Activated CD4-positive, alpha-beta T cell treated with anti-CD3 and anti-CD28 coated beads, Interleukin-2, amount 50 U/mL, for 24 hours (primary cell): ENCODE results near the gene FCER2.
"Not testable (repeated sequence)": the region's sequence is repeated elsewhere in the genome, so short reads cannot be mapped to it uniquely, and the experiment has no call there.

Experiments
- DNase-seq, 2 donors: peaks; one replicate each; pipeline ENCODE4 v3.0.0-alpha.2; 2020; ENCODE audit warnings: low read depth in 1 of 2, low spot score in 1 of 2

FCER2 gene

DNA sequence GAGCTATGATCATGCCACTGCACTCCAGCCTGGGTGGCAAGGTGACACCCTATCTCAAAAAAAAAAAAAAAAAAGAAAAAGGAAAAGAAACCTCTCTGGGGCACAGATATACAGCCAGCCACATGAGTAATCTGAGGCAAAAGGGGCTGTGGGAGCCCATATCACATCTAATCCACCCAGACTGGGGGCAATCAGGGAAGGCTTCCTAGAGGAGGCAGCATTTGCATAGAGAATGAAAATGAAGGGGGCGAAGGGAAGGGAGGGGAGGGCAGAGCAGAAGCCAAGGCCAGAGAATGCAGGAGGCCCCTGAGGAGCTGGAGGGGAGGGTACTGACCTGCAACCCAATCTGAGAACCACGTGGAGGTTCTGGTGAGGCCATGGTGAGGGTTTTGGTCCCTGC lies 51.8 kb downstream of the FCER2 start:
- DNase-seq, result no peak

DNA sequence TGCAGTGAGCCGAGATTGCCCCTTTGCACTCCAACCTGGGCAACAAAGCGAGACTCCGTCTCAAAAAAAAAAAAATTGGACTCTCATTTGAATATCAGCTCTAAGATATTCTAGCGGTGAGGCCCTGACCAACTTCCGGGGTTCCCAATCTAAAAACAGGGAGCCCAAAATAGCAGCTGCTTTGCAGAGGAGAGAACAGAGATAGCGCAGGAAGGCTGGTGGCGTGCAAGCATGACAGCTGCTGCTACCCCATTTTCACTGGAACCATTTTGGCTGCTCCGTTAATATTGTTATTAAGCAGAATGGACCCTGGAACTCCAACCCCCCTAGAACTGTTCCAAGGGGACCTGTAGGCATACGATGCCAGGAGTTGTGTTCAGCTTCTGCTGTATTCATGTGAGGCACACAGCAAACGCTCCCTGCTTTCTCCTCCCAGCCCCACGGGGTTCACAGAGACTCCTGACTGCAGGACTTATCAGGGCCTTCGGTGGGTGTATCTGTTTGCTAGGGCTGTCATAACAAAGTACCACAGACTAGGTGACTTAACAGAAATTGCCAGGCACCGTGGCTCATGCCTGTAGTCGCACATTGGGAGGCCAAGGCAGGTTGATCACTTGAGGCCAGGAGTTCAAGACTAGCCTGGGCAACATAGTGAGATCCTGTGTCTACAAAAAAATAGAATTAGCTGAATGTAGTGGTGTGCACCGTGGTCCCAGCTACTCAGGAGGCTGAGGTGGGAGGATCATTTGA lies 53.5 kb downstream of the FCER2 start:
- DNase-seq, result no peak

DNA sequence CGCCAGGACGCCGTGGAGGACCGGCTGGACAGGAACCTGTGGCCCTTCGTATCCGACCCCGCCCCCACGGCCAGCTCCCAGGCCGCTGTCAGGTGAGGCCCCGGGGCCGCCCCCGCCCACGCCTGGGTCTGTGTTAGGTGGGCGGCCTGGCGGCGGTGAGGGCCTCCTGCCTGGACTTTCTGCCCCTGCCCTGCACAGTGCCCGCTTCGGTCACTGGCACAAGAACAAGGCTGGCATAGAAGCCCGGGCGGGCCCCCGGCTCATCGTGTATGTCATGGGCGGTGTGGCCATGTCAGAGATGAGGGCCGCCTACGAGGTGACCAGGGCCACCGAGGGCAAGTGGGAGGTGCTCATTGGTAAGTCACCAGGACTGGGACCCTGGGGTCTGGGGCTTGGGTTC lies 54.8 kb downstream of the FCER2 start:
- no peak for DNase-seq

DNA sequence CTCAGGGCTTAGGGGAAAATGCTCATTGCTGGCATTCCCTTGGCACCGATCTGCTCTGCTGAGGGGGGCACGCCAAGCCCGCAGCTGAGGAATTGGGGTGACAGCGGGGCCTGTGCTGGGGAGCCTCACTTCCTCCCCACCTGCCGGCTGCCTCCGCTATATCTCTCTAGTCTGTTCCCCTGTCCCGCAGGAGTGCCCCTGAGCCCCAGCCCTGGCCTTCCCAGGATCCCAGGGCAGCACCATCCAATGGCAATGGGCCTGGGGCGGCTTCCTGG lies 55.6 kb downstream of the FCER2 start:
- no peak for DNase-seq

DNA sequence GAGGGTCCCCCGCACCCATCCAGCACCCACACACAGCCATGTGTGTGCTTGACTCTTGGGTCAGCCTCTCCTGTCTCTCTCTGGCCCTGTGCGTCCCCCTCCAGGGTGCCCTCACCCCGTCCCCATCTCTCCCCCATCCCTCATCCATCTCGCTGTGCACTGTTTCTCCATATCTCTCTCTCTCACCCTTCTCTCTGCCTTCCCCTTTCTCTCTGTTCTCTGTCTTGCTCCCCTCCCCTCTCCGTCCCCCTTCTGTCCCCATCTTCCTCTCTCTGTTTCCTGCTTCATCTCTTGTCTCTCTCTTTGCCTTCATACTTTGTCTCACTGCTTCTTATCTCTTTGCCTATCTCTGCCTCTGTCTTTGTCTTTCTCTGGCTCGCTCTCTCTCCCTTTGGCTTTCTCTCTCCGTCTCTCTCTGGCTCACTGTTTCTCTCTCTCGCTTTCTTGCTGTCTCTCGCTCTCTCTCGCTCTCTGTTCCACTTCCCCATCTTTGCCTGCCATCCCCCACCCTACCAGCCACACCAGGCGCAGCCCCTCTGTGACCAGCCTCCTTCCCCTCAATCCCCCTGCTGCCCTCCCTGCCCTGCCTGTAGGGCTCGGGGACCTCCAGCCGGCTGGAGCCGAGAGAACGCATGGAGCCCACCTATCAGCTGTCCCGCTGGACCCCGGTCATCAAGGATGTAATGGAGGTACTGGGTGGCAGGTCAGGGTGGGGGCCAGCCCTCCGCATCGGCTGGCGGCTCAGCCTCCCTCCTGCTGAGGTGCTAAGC lies 56.1 kb downstream of the FCER2 start:
- DNase-seq, result no peak

DNA sequence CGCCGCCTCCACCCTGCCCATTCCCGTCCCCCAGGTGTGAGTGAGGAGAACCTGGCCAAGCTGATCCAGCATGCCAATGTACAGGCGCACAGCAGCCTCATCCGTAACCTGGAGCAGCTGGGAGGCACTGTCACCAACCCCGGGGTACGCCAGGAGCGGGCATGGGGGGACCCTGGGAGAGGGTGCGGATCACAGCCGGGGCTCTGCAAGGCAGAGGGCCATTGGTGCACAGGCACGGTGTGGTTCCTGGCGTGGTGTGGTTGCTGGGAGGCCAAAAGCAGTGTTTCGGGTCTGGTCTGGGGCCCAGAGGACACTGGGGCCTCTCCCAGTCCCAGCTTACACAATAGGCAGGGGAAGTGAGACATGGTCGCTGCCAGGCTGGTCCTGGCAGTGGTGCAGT lies 56.8 kb downstream of the FCER2 start:
- DNase-seq, result no peak

DNA sequence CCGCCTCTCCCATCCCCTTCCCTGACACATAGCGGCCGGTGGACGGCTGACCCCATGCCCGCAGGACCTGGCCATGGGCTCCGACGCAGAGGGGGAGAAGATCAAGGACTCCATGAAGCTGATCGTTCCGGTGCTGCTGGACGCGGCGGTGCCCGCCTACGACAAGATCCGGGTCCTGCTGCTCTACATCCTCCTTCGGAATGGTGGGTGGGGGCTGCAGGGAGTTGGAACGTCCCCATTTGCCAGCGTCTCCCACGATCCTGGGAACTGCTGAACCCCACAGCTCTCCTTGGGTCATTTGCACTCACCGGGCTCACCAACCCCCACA lies 57.4 kb downstream of the FCER2 start:
- no peak for DNase-seq

DNA sequence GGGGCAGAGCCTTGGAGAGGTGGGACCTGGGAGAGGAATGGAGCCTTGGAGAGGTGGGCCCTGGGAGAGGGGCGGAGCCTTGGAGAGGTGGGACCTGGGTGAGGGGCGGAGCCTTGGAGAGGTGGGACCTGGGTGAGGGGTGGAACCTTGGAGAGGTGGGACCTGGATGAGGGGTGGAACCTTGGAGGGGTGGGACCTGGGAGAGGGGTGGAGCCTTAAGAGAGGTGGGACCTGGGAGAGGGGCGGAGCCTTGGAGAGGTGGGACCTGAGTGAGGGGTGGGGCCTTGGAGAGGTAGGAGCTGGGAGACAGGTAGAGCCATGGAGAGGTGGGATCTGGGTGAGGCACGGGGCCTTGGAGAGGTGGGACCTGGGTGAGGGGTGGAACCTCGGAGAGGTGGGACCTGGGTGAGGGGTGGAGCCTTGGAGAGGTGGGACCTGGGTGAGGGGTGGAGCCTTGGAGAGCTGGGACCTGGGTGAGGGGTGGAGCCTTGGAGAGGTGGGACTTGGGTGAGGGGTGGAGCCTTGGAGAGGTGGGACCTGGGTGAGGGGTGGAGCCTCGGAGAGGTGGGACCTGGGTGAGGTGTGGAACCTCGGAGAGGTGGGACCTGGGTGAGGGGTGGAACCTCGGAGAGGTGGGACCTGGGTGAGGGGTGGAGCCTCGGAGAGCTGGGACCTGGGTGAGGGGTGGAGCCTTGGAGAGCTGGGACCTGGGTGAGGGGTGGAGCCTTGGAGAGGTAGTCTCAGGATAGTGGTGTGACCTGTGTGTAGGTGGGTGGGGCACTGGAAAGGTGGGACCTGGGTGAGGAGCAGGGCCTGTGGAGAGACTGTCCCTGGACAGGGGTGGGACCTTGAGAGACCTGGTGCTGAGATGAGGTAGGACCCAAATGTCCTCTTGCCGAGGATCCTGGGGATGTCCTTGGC lies 58.0 kb downstream of the FCER2 start:
- DNase-seq, result not testable (repeated sequence)

DNA sequence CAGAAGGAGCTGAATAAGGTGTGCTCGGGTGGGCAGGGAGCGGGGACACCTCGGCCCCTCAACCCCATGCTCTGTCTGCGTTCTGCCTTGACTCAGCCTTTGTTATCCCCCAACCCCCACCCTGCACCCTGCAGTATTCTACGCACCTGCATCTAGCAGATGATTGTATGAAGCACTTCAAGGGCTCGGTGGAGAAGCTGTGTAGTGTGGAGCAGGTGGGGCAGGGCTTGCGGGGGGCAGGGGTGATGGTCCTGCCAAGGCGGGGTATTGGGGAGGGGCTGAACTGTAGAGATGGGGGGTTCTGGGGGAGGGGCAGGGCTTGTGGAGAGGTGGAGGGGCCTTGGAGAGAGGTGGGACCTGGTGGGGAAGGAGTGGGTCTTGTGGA lies 58.9 kb downstream of the FCER2 start:
- DNase-seq, result no peak

DNA sequence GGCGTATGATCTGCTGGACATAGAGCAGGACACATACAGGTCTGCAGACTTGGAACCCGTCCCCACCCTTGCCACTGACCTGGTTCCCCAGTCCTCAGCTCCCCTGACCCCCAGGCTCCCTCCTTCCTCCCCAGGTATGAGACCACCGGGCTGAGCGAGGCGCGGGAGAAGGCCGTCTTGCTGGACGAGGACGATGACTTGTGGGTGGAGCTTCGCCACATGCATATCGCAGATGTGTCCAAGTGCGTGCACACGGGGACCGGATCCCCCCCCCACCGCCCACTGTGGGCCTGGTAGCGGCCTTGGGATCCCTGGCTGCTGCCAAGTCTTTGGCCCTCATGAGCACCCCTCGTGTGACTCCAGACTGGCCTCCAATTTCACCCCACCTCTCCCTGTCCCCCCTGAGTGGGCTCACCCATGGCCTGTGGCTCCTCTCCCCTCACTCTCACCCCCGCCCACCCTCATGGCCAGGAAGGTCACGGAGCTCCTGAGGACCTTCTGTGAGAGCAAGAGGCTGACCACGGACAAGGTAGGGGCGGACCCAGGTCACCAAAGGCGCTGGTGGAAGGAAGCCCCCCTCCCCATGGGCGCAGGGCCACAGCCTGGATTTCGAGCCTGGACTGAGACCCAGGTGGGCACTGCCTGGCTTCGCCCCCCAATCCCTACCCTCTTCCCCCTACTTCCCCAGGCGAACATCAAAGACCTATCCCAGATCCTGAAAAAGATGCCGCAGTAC lies 59.5 kb downstream of the FCER2 start:
- no peak for DNase-seq

DNA sequence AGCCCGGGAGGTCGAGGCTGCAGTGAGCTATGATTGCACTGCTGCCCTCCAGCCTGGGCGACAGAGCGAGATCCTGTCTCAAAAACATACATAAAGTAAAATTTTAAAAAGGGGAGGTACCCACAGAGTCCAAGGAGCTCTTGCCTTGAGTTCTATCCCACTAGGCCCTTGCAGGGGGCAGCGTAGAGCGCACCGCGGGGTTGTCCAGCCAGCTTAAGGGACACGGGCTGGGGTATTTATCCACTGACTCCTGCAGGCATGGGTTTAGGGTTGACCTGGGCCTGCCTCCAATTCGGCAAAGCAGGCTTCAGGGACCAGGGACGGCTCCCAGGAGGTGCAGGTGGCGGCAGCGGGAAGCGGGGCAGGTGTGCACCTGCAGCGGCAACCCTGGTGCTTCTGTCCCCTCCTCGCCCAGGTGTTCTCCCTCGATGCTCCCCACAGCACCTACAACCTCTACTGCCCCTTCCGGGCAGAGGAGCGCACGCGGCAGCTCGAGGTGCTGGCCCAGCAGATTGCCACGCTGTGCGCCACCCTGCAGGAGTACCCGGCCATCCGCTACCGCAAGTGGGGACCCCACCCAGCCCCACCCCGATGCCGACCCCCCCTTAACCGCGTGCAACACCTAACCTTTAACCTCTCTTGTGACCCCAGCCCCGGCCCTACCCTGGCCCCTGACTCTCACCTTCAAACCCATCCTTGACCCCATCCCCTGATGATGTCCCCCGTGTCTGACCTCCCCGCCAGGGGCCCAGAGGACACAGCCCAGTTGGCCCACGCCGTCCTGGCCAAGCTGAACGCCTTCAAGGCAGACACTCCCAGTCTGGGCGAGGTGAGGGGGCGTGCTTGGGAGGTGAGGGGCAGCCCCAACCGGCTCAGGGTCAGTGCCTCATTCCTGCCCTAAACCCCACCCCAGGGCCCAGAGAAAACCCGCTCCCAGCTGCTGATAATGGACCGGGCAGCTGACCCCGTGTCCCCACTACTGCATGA lies 60.3 kb downstream of the FCER2 start:
- DNase-seq, result no peak

DNA sequence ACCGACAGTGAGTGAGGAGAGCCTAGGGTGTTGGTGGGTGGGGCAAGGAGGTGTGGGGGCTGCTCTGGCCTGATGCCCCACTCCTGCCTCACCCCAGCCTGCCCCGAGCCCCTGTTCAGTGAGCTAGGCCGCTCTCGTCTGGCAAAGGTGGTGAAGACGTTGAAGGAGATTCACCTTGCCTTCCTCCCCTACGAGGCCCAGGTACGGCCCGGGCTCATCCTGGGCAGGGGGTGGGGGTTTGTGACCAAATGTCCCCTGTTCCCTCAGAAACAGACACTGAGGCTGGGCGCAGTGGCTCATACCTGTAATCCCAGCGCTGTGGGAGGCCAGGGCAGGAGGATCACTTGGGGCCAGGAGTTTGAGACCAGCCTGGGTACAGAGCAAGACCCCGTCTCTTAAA lies 61.1 kb downstream of the FCER2 start:
- no peak for DNase-seq

DNA sequence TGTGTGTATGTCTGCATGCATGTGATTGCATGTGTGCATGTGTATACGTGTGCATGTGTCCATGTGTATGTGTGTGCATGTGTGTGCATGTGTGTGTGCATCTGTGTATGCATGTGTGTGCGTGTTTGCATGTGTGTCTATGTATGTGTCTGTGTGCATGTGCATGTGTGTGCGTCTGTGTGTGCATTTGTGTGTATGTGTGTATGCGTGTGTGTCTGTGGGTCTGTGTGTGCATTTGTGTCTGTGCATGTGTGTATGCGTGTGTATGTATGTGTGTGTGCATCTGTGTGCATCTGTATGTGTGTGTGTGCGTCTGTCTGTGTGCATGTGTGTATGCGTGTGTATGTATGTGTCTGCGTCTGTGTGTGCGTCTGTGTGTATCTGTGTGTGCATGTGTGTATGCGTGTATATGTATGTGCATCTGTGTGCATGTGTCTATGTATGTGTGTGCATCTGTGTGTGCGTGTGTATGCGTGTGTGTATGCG lies 62.0 kb downstream of the FCER2 start:
- DNase-seq, result no peak

DNA sequence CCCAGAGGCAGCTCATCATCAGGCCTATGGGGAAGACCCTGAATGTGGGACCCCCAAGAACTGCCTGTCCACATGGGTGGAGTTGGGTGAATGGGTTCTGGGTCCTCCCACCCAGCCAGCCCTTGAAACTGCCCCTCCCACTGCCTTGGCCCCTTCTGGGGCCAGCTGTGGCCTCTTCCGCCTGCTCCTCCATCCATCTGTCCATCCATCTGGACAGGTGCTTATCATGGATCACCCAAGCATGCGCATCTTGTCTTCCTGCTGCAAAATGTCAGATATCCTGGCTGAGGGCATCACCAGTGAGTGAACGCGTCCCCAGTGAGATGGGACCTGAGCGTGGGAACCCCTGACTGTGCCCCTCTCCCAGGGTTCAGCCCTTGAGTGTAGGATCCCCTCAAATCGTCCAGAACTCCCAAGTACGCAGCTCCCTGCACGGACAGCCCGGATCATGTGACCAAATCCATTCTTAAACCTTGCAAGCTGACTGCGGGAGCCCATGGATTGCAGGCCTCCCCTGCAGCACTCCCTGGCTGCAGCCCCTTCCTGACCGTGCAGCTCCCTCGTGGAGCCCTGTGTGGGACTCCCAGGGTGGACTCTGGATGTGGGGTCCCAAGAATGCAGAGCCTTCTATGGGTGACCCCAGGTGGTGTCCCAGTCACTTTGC lies 63.0 kb downstream of the FCER2 start:
- no peak for DNase-seq
